ENCODE results near the gene EPB41L2.

The EPB41L2 gene

DNA sequence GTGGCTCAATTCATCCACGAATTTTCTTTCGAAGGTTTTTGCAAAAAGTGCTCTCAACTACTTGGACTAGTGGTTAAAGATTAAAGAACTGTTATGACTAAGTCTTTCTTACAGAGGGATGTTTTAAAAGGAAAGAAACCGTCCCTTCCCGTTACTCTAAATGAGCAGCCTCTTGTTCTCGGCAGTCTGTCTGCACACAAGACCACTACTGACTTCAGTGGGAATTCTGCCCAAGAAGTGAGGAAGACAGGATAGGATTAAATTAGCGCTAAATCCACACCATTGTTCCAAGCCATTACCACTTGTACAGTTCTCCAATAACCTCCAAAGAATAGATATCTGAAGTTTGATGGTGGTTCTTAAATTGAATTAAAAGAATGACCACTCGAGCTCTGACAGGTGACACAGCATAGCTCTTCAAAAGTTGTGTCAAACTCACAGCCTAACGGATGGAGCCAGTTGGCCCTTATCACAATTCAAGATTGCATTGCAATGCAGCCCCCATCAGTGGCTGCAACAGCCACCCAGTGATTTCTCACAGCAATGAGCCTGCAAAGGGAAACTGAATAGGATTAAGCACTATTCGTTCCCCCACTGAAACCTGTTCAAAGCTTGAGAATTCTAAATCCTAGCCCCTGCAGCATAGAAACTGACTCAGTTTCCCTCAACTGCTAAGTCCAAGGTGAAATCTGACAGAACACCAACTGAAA, 1.8 kb downstream of the EPB41L2 start:
- no peak for DNase-seq

DNA sequence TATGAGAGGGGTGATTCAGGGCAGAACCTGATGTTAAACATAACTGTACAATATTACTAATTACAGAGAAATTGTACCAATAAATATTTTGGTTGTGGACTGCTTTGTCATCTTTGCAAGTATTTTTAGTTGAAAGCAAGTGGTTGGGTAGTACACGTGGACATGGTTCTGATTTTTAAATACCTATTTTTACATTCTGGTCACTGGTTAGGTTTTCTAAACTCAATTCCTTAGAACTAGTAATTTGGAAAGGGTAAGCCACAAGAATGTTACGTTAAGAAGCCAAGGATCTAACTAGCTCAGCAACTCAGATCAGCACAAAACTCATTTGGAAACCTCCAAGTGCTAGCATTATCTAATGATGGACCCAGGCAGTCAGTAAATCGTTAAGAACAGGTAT, 2.7 kb downstream of the EPB41L2 start:
- no peak for DNase-seq

DNA sequence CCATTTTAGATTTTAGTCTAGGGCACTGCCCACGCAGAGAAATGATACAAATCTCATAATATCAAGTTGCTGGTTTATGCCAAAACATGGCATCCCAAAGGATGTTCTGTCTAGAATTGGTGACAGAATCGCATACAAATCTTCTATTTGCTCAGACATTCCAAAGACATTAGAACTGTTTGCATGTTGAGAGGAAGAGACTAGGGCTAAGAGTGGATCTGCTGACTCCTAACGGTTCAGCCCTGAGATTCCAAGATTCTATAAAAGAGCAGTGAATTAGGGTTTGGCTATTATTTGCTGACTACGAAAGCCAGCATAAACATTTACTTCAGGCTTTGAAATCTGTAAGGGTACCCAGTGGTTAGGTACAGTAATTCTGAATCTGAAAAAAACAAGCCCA, 3.6 kb downstream of the EPB41L2 start:
- DNase-seq: no peak

DNA sequence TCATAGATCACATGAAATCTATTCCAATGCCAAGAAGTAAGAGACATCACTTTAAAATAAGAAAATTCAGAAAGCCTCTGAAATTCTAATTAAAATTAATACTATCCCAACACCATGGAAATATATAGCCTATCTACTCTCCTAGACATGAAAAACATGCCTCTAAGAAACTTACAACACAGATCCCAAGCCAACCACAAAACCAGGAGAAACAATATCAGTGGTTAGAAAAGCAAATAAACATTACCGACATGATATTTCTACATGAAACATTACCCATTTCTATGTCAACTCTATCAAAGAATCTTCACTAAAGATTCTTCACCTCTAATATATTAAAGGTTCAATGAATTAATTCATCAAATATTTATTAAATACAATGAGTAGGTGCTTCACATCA, 4.8 kb downstream of the EPB41L2 start:
- no peak for DNase-seq

DNA sequence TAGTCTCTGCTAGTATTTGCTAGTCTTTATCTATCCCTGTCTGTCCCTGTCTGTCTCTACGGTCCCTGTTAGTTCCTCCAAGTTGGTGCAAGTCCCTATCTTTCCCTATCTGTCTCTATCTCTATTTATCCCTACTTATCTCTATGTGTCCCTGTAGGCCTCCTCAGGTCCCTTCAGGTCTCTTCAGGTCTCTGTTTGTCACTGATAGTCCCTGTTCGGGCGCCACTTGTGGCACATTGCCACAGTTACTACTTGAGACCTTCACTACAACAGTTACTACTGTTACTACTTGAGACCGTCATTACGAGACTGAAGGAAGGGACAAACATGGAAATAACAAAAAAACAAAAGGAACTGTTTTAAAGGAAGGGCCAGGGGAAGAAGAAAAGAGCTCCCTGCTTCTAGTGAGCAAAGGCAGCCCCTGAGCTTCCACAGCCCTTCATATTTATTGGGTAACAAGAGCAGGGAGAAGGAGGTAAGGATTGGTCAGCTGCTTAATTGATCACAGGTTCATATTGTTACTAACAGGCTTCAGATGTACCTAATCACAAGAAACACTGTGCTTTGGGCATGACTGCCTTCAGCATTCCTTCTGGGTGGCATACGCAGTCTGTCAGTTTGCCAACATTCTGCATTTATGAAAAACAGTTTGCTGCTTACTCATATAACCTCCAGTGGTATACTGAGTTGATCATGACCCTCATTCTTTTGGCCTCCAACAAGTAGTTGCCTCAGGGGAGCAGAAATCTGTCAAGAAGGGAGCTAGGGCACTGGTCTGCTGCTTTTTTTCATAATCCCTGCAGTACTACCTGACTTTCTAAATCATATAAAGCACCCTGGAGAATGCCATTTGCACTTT, 8.4 kb downstream of the EPB41L2 start:
- DNase-seq: no peak

DNA sequence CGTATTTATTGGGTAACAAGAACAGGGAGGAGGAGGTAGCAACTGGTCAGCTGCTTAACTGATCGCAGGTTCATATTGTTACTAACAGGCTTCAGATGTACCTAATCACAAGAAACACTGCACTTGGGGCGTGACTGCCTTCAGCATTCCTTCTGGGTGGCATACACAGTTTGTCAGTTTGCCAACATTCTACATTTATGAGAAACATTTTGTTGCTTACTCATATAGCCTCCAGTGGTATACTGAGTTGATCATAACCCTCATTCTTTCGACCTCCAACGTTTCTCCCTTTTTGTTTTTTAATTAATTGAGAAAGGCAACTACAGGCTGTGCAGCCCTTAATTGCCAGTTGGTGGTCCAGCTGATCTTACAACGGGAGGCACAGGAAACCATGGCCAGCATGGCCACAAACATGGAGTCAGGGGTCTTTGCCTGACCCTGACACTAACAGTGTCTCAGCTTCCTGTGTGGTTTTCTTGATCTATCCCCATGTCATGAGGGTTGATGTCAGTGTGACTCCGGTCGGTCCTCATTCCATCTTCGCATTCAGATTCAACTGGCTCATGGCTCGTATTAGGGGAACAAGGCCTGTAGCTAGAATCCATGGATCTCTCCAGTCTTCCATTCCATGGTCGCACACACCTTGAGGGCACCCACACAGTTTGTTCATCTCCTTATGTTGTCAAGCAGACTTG, 9.4 kb downstream of the EPB41L2 start:
- DNase-seq: peak; percentile 11

DNA sequence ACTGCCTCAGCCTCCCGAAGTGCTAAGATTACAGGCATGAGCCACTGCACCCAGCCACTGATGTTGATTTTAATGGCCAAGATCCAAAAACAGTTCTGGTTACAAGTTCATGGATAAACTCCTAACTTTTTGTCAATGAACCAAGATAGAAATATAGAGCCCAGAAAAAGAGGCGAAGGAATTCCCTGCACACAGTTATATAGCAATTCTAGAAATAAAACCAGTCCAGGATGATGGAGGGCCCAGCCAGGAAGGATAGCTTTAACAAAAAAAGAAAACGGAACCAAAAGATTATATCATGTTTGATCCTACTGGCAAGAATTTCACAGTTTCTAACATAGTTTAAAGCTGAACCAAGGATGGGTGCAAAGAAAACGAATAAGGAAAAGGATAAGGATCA, 10.9 kb downstream of the EPB41L2 start:
- no peak for DNase-seq

DNA sequence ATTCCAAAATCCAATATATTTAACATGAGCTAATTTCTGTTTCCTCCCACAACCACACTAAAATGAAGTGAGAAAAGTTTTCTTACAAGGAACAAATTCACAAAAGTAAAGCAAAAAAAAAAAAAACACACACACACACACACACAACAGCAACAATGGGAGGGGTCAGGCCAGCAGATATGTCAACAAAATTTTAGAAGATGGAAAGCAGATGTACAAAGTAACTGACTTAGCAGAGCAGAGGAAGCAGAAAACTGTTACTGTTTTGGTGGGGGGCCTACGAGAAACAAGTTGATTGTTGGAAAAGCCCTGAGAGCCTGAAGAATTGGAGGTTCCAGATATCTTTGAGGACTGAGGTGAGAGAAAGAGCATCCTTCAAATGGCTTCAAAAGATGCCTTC, 11.7 kb downstream of the EPB41L2 start:
- no peak for DNase-seq

DNA sequence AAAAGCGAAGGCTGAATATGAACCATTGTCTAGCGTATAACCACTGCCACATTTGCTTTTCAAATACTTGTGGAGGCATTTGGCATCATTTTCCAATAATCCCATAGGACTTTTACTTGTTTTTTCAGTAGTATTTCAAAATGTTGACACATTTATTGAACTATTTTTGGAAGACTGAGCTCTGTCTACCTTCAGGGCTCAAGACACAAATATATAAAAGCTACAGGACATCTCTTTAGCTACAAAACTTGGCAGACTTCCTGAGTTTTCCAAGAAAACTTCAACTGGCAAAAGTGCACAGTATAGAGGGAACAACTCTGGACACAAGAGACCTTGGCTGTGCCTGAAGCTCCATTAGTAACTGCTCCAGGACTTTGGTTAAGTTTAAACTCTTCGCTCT, 13.4 kb downstream of the EPB41L2 start:
- DNase-seq: no peak

DNA sequence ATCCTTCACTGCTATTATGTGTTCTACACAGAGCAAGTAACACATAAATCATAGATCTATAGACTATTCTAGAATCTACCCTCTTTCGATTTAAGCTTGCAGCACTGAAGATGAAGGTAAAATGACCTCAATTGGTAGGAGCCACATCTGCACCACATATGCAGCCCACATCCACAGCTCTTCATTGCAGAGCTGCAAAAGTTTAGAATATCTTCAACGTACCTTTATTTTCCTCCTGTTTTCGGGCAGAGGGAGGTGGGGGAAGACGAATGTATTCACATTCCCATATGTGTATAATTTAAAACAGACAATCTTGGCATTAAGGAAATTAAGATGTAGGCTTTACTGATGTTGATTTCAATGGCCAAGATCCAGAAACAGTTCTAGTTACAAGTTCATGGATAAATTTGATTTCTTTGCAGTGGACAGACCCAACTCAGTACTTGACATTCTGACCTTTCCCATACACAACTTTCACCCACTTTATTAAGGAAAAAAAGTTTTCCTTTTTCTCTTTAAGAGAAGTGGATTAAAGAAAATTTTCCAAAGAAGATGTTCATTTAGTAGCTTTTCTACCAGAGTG, 14.0 kb downstream of the EPB41L2 start:
- no peak for DNase-seq

DNA sequence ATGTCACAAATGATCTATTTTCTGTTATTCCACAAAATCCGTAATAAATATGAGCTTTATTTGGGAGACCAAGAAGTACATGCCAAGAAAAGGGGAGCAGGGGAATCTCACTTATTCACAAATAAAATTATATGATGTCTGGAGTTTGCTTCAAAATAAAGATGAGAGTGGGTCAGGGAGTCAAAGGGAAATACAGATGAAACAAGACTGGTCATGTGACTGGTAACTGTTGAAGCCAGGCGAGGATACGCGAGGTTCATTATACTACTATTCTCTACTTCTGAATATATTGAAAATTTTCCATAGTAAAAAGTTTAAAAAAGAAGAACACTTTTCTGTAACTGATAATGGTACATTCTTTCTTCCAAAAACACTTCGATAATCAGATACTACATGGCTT, 14.6 kb downstream of the EPB41L2 start:
- DNase-seq: no peak

DNA sequence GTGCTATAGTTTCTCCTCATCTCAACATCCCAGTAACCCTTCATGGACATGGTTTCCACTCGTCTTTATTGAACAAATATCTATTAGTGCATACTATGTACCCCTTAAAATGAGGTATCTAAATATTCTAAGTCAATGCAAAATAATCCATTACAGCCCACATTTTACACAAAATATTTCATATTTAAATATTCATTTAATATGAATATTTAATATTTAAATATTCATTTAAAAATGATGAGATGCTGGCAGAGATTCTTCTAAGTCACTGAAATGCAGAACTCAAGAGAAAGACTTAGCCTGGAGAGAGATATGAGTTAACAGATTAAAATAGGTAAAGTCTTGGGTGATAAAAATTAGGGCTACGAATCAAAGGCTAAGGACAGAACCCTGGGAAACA, 17.9 kb downstream of the EPB41L2 start:
- DNase-seq: no peak

DNA sequence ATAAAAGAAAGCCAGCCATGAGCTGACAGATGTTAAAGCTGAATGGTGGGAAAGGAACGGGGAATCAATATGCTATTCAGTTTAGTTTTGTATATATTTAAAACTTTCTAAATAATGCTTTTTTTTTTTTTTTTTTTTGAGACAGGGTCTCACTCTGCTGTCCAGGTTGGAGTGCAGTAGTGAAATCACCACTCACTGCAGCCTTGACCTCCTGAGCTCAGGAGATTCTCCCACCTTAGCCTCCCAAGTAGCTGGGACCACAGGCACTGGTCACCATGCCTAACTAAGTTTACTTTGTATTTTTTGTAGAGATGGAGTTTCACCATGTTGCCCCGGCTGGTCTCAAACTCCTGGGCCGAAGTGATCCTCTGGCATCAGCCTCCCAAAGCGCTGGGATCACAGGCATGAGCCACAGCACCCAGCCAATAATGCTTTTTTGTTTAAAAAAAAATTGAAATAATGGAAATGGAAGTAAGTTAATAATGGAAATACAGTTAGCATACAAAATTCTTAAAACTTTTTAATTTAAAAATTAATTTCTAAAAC, 19.1 kb downstream of the EPB41L2 start:
- no peak for DNase-seq

DNA sequence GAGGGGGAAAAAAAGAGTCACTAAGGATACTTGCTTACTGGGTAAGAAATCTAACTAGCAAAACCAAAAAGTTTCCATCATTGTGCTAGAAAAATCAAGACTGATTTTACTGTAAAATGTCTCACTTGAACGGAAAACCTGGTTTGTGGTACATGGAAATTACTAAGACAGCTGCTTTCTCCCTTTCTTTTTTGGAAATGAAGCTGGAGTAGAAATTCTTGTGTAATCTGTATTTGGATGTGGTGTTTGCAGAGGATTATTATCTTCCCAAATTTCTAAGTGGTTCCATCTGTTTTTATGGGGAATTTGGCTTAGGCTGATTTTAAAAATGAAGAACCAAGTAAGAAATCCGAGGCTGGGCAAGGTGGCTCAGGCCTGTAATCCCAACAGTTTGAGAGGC, 20.4 kb downstream of the EPB41L2 start:
- DNase-seq: no peak

DNA sequence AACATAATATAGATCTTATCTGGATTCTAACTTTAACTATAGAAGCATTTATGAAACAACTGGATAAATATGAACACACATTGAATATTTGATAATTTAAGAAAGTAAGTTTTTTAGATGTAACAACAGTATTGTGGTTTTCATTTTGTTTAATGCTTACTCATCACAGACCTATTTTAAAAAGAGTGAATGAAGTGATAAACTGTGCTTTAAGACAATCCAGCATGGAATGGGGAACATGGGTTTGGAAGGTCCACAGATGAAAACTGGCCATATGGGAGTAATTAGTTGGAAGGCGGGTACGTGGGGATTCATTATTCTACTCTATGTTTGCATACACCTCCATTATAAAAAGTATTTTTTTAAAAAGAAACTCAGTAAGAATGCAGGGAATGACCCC, 21.2 kb downstream of the EPB41L2 start:
- no peak for DNase-seq

DNA sequence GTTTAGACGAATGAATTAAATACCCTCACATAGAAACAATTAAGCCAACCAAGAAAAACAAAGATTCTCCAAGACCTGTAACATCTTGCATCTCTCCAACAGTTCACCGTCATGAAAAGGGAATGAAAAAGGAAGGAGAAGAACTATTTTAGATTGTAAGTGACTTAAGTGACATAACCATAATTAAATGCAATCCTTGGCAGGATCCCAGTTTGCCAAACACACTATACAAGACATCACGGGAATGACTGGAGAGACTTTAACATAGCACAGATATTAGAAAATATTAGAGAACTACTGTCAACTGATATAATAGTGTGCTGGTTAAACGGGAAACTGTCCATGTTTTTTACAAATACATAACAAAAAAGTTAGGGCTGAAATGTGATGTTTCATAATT, 22.2 kb downstream of the EPB41L2 start:
- DNase-seq: no peak

DNA sequence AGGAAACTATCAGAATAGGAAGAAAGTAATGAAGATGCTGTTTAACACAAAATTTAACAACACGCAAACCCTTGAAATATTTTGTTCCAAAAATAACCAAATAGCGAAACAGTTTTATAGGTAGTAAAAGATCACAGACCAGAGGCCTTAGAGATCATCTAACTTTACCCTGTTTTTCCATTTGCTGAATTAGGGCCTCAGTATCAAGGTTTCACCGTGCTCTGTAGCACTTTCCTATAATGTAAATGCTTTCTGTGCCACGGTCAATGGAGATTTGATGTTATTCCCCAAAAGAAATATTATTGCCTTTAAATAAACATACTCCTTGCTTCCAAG, 23.7 kb downstream of the EPB41L2 start:
- no peak for DNase-seq

DNA sequence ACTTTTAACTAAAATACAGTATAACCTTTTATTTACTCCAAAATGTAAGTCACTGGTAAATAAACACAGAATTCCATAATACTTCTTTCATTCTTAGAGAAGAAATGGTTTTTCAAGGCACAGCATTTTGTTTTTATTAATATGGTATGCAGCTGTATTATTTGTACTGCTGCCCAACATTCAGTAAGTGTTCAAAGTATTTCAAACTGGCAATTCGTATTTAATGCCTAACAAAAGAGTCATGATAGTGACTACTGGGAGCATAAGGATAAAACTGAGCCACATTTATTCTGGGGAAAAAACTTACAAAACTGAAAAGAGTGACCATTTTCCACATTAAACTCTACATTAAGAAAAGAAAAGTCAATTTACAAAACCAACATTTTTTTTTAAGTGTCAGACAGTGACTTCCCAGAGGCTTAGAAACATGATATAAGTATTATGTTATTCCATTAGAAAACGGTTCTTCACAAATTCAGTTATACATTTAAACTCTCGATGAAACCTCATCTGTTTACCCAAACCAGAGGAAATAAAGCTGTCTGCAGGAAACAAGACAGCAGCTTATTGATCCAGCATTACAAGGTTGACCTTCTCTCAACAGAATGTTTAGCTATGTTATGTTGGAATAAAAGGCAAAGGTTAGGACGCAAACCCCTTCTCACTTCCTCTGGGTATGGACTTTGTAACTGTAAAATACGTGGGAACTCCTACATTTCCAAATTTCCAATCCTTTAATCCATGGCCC, 24.3 kb downstream of the EPB41L2 start:
- DNase-seq: no peak

DNA sequence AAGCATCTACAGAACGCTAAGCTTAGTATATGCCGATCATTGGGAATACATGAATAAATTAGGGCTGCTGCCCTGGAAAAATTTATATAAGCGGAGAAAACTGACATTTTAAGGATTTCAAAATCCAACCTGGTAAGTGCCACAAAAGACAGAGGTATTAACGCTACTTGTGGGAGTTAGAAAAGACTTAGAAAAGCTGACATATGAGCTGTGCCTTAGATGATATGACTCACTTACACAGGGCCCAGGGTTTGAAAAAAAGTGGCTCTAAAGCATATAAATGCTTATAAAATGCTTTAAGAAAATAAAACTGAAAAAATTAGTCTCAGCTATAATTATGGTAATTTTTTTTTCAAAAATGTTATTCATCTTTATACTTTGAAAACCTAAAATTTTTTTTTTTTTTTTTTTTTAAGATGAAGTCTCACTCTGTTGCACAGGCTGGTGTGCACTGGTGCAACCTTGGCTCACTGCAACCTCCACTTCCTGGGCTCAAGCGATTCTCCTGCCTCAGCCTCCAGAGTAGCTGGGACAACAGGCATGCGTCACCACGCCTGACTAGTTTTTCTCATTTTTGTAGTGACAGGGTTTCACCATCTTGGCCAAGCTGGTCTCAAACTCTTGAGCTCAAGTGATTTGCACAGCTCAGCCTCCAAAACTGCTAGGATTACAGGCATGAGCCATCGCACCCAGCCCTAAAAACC, 25.7 kb downstream of the EPB41L2 start:
- no peak for DNase-seq

DNA sequence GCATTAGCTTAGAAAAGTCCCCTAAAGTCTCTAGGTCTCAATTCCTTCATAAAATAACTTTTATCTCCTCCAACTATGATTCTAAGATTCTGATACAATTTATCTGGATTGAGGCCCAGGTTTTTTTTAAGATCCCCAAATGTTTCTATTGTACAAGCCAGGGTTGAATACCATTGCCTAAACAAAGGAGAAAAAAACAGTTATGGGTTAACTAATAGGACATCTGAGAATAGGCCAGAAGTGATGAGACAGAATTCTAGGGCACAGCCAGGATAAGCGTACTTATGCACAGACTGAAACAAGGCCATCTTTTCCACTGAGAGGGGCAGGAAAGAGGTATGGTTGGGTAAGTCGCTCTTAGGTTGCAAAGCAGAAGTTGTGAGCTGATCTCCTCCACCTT, 26.4 kb downstream of the EPB41L2 start:
- no peak for DNase-seq

DNA sequence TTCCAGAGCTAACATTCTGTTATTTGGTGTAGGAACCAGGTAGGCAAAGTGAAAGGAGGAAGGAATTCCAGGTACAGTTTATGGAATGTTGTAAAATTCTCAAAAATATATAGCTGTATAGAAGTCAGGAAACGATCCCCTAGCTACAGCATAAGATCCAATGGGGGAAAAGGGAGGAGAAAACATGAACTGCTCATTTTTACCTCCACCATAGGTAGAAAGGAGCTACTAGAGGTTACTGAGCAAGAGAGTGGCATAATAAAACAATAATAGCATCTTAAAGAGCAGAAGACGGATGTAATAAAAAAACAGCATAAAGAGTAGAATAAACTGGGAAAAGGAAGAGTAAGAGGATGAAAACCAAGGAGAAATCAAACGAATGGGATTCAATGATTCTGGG, 26.9 kb downstream of the EPB41L2 start:
- no peak for DNase-seq

DNA sequence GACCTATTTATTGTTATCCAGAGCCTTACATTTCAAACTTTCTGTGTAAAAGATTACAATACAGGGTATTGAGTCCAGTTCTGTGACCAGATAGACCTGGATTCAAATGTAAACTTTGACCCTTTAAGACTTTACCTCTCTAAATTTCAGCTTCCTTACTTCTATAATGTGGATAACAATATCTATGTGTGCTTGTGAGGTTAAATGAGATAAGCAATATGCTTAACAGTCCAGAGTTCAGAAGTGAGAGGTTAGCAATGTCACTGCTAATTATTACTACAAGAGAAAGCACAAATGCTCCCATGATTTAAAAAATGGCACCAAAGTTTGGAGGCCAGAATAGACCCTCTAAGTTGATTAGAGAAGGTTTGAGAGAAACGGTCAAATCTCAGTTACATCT, 27.5 kb downstream of the EPB41L2 start:
- DNase-seq: no peak

Data from hematopoietic multipotent progenitor cell treated with erythropoietin and hydrocortisone succinate and interleukin-3 and kit ligand, for 8 days (in vitro differentiated cells).